Activated CD4-positive, alpha-beta T cell treated with anti-CD3 and anti-CD28 coated beads for 36 hours (primary cell): ENCODE measurements around the gene GPR158. TPM values are rescaled to one million over a fixed set of nuclear protein-coding genes. Genes with fewer than 3 reads are reported as not detected.

Experiments used
- ATAC-seq: fragments of 200-7000 bp; cut with Tn5 transposase; one replicate; pipeline ENCODE4 v1.10.0; 2021; ENCODE audit warnings: mild to moderate bottlenecking, moderate library complexity
- CTCF ChIA-PET: fragments of 350-600 bp; sonication (Branson Sonifier 250); formaldehyde crosslinking; loops from one replicate; lab custom pipeline; 2021; ENCODE audit warnings: antibody characterized with exemption; lab: Charles Lee
- POLR2A ChIA-PET: fragments of 350-600 bp; sonication (Branson Sonifier 250); formaldehyde crosslinking; loops from one replicate; lab custom pipeline; 2021; ENCODE audit warnings: antibody characterized with exemption, inconsistent platforms; lab: Charles Lee
- DNase-seq: peaks from one replicate; pipeline ENCODE4 v3.0.0-alpha.2; 2020
- H3K27ac Mint-ChIP-seq: one replicate; pipeline ENCODE4 v1.8.0; 2021; ENCODE audit warnings: mixed read lengths
- H3K27me3 Mint-ChIP-seq: one replicate; pipeline ENCODE4 v1.8.0; 2021; ENCODE audit warnings: mixed read lengths
- H3K36me3 Mint-ChIP-seq: one replicate; pipeline ENCODE4 v1.8.0; 2021; ENCODE audit warnings: low read depth, mixed read lengths
- H3K4me1 Mint-ChIP-seq: one replicate; pipeline ENCODE4 v1.8.0; 2021; ENCODE audit warnings: mixed read lengths
- H3K4me3 Mint-ChIP-seq: one replicate; pipeline ENCODE4 v1.8.0; 2021; ENCODE audit warnings: mild to moderate bottlenecking, moderate library complexity, mixed read lengths
- H3K9me3 Mint-ChIP-seq: one replicate; pipeline ENCODE4 v1.8.0; 2021; ENCODE audit warnings: low read depth, mixed read lengths
- intact Hi-C, 2 experiments: fragments of 100-400 bp; cut with DNase I in 1 of 2; cut with micrococcal nuclease in 1 of 2; formaldehyde crosslinking; loops; one replicate each; pipeline versions ENCODE4 v1.14.2 to v1.15.1; 2022 to 2024; cut with DNase I, micrococcal nuclease
- total RNA-seq, 2 experiments: library from RNA; stranded (reverse); gene quantifications; one replicate each; pipeline ENCODE4 v1.2.3, GENCODE V29; 2021

Gene GPR158
- total RNA-seq, 2 experiments from 2014 or later, result not detected

DNA sequence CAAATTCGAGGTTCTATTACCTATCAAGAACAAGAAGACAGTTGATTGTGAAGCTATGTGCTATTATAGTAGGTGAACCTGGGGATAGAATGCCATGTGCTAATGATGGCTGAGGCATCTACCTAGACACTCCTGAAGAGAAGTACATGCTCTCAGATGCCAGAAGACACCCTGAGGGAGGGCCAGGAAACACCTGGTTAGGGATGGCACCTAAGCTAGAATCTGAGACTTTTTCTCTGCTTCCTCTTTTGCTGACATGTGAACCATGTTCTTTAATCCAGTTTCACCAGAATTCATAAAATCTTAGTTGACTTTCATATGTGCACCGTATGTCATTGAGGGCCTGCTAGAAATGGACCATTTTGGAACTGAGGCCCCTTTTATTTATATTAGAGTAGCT lies 242.8 kb downstream of the GPR158 start:
- intact Hi-C loops, result no loop called here
- H3K4me3 Mint-ChIP-seq, result no peak overlapping the region
- POLR2A ChIA-PET, result no interaction called here
- CTCF ChIA-PET, result no interaction called here
- DNase-seq (no peak), ATAC-seq (no peak)
- H3K27ac Mint-ChIP-seq, result no peak overlapping the region
- H3K27me3 Mint-ChIP-seq, result no peaks in the 10 kb centered on the region
- no peaks in the 10 kb centered on the region for H3K4me1 Mint-ChIP-seq
- peaks cover 2% of the 10 kb centered on the region for H3K9me3 Mint-ChIP-seq
- H3K36me3 Mint-ChIP-seq, result no peaks in the 10 kb centered on the region

DNA sequence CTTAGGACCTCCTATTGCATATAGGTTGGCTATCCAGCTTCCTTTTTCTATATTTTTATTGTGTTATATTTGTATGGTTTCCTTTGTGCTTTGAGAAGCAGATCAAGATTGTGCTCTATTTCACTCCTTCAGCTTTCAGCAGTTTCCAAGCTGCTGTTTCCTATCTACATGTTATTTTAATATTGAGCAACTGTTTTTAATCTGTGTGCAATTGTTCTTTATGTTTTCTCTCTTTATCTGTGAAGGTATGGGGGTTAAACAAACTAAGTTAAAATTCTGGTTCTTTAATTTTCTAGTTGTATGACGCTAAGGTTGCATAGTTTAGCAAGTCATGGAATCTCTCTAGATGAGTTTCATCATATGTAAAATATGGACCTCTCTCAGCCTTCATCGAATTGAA lies 251.0 kb downstream of the GPR158 start:
- ATAC-seq (no peak), DNase-seq (no peak)
- no peaks in the 10 kb centered on the region for H3K27me3 Mint-ChIP-seq
- intact Hi-C loops, result no loop called here
- H3K4me1 Mint-ChIP-seq, result no peaks in the 10 kb centered on the region
- ChIA-PET CTCF (no interaction called here), POLR2A (no interaction called here)
- H3K4me3 Mint-ChIP-seq, result no peak overlapping the region
- peaks cover 4% of the 10 kb centered on the region for H3K9me3 Mint-ChIP-seq
- no peaks in the 10 kb centered on the region for H3K36me3 Mint-ChIP-seq
- H3K27ac Mint-ChIP-seq, result no peak overlapping the region

DNA sequence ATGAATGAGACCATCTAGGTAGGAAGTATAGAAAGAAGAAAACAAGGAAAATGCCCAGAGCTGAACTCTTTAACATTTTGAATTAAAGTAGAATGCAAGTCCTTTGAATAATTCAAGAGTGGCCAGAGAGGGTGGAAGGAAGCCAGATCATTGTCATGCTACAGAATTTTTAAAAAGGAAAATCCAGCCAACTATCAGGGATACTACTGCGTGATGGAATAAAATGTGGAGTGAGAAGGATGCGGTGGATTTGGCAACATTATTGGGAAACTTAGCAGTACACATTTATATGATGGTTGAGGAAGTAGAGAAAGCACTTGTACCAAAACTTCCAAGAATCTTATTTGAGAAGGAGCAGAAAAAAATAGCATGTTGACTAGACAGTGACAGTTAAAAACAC lies 261.6 kb downstream of the GPR158 start:
- peaks cover 2% of the 10 kb centered on the region for H3K27me3 Mint-ChIP-seq
- intact Hi-C loops, result no loop called here
- ATAC-seq (no peak), DNase-seq (no peak)
- H3K4me3 Mint-ChIP-seq, result no peak overlapping the region
- no peaks in the 10 kb centered on the region for H3K4me1 Mint-ChIP-seq
- no peaks in the 10 kb centered on the region for H3K36me3 Mint-ChIP-seq
- ChIA-PET CTCF (no interaction called here), POLR2A (no interaction called here)
- peaks cover 8% of the 10 kb centered on the region for H3K9me3 Mint-ChIP-seq
- H3K27ac Mint-ChIP-seq, result no peak overlapping the region

DNA sequence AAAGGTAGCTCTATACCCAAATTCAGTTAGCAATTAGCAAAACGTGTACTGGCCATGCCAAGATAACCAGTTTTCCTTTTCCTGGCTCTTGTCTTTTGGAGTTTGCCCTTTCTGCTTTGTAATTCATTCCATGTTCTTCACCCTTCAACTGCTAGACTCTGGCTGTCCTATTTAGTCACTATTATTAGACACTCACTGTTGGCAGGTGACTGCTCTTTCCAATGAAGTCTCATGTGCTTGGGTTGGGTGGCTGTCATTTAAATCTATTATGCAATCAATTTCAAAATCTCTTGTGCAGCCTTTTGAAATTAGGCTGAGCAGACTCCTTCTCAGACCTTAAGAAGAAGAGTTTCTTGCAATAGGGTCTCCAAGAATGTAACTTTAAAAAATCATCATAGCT lies 266.5 kb downstream of the GPR158 start:
- DNase-seq (no peak), ATAC-seq (no peak)

DNA sequence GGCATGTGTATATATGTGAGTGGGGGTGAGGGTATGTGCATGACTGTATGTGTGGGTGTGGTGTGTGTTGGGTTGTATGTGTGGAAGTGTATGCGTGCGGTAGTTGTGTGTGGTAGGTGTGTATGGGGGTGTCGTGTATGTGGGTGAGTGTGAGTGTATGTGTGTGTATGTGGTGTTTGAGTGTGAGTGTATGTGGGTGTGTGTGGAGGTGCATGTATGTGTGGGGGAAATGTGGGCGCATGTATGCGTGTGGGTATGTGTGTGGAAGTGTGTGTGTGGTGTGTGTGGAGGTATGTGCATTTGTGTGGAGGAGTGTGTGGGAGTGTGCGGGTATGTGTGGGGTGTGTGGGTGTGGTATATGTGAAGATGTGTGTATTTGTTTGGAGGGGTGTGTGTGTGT lies 269.5 kb downstream of the GPR158 start:
- CTCF ChIA-PET, result no interaction called here
- DNase-seq (no peak), ATAC-seq (no peak)
- H3K27ac Mint-ChIP-seq, result no peak overlapping the region
- H3K27me3 Mint-ChIP-seq, result no peaks in the 10 kb centered on the region
- H3K4me1 Mint-ChIP-seq, result no peaks in the 10 kb centered on the region
- H3K36me3 Mint-ChIP-seq, result no peaks in the 10 kb centered on the region
- POLR2A ChIA-PET, result no interaction called here
- H3K9me3 Mint-ChIP-seq, result peaks cover 6% of the 10 kb centered on the region
- H3K4me3 Mint-ChIP-seq, result no peak overlapping the region
- intact Hi-C loops, result no loop called here

More for the DNA sequence above, 266.5 kb downstream of the GPR158 start:
- Mint-ChIP-seq H3K4me3 (no peak overlapping the region), H3K9me3 (peaks cover 6% of the 10 kb centered on the region), H3K27ac (no peak overlapping the region), H3K27me3 (no peaks in the 10 kb centered on the region), H3K4me1 (no peaks in the 10 kb centered on the region), H3K36me3 (no peaks in the 10 kb centered on the region)
- intact Hi-C loops, result no loop called here
- POLR2A ChIA-PET, result no interaction called here
- CTCF ChIA-PET, result no interaction called here

DNA sequence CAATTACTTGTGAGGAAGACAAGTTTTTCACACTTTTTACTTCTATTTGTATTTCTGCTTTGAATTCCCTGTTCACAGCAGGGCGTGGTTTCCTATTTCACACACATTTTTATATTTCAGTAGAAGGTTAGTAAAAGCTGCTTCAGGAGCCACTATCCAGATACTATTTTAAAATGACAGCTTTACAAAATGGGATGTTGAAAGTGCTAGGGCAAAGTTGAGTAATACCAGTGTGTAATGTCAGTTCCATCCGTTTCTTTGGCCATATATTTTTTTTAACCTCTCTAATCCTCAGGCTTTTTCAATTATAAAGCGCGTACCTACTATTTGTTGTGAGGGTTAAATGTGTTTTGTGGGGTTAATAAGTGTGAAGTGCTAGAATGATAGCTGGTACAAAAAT lies 276.6 kb downstream of the GPR158 start:
- no peaks in the 10 kb centered on the region for H3K36me3 Mint-ChIP-seq

DNA sequence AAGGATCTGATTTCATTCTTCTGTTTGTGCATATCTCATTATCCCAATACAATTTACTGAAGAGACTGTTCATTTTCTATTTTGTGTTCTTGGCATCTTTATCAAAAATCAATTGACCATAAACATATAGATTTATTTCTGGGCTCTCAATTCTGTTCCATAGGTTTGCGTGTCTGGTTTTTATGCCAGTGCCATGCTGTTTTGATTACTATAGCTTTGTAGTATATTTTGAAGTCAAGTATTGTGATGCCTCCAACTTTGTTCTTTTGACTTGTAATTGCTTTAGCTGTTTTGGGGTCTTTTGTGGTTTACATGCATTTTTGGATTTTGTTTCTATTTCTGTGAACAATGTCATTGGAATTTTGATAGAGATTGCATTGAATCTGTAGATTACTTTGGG lies 278.8 kb downstream of the GPR158 start:
- no peaks in the 10 kb centered on the region for H3K4me1 Mint-ChIP-seq
- DNase-seq (no peak), ATAC-seq (no peak)
- ChIA-PET POLR2A (no interaction called here), CTCF (no interaction called here)
- H3K9me3 Mint-ChIP-seq, result peaks cover 6% of the 10 kb centered on the region
- H3K4me3 Mint-ChIP-seq, result no peak overlapping the region
- no peaks in the 10 kb centered on the region for H3K36me3 Mint-ChIP-seq
- no peak overlapping the region for H3K27ac Mint-ChIP-seq
- no peaks in the 10 kb centered on the region for H3K27me3 Mint-ChIP-seq
- intact Hi-C loops, result no loop called here

More for the DNA sequence above, 276.6 kb downstream of the GPR158 start:
- ChIA-PET CTCF (no interaction called here), POLR2A (no interaction called here)
- no peak overlapping the region for H3K4me3 Mint-ChIP-seq
- no peaks in the 10 kb centered on the region for H3K27me3 Mint-ChIP-seq
- H3K27ac Mint-ChIP-seq, result no peak overlapping the region
- no peaks in the 10 kb centered on the region for H3K4me1 Mint-ChIP-seq
- intact Hi-C loops, result no loop called here
- DNase-seq, result no peak
- peaks cover 6% of the 10 kb centered on the region for H3K9me3 Mint-ChIP-seq
- ATAC-seq, result no peak

DNA sequence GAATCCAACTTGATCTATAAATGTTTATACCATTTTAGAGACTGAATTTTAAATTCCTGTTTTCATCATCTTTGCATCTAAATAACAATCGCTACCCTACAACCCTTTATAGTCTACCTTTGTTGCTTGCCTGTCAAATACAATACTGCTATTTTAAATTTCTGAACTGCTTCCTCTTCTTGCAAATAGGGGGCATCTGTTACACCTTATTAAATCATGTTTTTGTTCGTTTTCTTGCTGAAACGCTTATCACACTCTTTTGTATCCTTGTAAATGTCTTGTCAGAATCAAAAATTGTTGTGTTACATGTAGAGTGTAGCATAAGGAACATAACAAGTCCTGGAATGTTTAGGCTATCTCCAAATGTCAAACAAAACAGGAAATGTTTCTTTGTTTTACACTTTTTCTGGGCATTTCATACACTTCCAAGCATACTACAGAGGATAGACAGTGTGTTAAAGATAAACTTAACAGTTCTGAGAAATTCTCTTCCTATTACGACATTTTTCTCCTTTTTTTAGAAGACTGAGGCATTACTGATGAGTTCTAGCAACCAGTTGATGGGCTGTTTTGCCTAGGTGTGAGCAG lies 281.3 kb downstream of the GPR158 start:
- ATAC-seq, result no peak
- Mint-ChIP-seq H3K9me3 (peaks cover 9% of the 10 kb centered on the region), H3K27me3 (no peaks in the 10 kb centered on the region), H3K27ac (no peak overlapping the region), H3K36me3 (no peaks in the 10 kb centered on the region), H3K4me1 (no peaks in the 10 kb centered on the region), H3K4me3 (no peak overlapping the region)
- intact Hi-C loops, result no loop called here
- POLR2A ChIA-PET, result no interaction called here
- CTCF ChIA-PET, result no interaction called here
- DNase-seq, result no peak

DNA sequence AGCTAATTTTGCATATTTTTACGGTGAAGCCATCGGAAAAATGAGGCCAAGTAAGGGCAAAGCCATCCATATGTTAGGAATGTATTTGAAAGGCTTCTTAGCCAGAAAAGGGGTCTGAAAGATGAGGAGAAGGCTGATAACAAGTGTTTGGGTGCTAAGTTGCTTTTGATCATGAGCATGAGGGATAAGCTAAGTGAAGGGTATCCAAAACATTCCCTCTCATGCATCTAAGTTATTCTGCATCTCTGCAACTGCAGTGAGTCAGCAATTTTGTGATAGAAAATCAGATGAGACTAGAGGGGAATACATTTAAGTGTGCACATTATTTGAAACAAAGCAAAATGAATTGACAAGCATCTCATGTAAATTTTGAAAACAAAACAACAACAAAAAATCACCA lies 282.8 kb downstream of the GPR158 start:
- ChIA-PET POLR2A (no interaction called here), CTCF (no interaction called here)
- H3K9me3 Mint-ChIP-seq, result peaks cover 9% of the 10 kb centered on the region
- no peaks in the 10 kb centered on the region for H3K36me3 Mint-ChIP-seq
- H3K27me3 Mint-ChIP-seq, result no peaks in the 10 kb centered on the region
- H3K4me3 Mint-ChIP-seq, result no peak overlapping the region
- no peaks in the 10 kb centered on the region for H3K4me1 Mint-ChIP-seq
- no peak overlapping the region for H3K27ac Mint-ChIP-seq
- ATAC-seq, result no peak
- intact Hi-C loops, result no loop called here
- DNase-seq, result no peak

DNA sequence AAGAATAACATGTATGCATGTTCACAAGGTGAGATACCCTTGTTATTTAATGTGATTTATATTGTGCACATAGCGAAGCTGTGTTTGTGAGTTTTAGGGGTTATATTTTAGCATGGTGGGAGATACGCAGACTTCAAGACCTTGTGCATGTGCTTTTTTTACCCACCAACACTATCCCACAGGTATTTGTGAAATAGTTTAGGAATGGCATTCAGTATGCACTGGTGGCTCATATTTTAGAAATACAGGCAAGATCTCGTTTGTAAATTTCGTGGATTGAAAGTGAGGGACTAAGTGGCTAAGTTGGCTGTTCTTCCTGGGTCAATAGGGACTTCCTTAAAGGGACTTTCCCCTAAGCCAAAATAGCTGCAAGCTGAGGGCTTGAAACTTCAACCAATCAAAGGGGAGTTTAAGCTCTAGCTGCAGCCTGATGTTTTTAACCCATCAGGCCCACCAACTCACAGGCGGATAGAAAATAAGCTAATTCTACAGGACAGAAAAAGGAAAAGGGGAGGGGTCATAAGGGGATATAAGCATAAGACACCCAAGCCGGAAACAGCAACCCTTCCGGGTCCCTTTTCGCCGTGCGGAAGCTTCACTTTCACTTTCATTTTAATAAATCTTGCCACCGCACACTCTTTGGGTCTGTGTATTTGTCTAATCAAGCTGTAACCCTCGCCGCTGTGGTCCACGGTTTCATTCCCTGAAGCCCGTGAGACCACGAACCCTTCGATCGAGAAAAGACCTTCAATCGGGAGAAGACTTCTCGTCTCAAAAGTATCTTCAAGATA lies 291.0 kb downstream of the GPR158 start:
- Mint-ChIP-seq H3K27ac (no peak overlapping the region), H3K4me1 (no peaks in the 10 kb centered on the region), H3K36me3 (no peaks in the 10 kb centered on the region), H3K27me3 (no peaks in the 10 kb centered on the region), H3K9me3 (peaks cover 4% of the 10 kb centered on the region), H3K4me3 (no peak overlapping the region)
- no peak for DNase-seq
- ChIA-PET POLR2A (no interaction called here), CTCF (no interaction called here)
- ATAC-seq, result no peak
- intact Hi-C loops, result no loop called here

DNA sequence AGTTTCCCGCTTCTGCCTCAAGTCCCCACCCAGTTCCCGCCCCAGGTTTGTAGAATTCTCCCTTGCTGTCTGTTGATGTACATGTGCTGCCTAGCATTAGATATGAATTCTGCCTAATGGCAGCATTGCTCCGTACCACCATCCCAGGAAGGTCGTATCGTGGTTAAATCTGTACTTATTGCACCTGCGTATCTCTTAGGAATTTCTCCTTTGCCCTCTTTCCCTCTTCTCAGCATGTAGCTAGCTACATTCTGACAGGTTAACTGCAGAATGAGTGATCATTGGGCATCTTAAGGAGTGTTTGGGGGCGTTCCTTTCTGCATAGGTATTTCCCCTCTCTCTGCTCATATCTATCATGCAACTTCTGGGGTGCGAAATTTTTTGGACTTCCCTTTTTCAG lies 293.1 kb downstream of the GPR158 start:
- intact Hi-C loops, result no loop called here
- Mint-ChIP-seq H3K4me3 (no peak overlapping the region), H3K36me3 (no peaks in the 10 kb centered on the region), H3K27ac (no peak overlapping the region), H3K9me3 (peaks cover 2% of the 10 kb centered on the region), H3K4me1 (no peaks in the 10 kb centered on the region), H3K27me3 (no peaks in the 10 kb centered on the region)
- CTCF ChIA-PET, result no interaction called here
- DNase-seq, result no peak
- ATAC-seq, result no peak
- POLR2A ChIA-PET, result no interaction called here

DNA sequence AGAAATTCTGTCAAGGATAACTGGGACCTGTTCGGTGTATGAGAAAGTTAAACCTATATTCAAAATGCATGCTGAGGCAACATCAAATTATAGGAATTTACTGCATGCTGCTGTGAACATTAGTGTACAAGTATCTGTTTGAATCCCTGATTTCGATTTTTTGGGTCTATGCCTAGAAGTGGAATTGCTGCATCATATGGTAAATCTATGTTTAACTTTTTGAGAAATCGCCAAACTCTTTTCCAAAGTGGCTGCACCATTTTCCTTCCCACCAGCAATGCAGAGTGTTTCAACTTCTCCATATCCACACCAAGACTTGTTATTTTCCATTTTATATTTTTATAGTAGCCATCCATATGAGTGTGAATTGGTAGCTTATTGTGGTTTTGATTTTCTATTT lies 306.7 kb downstream of the GPR158 start:
- intact Hi-C loops, result no loop called here
- ATAC-seq (no peak), DNase-seq (no peak)
- ChIA-PET POLR2A (no interaction called here), CTCF (no interaction called here)
- Mint-ChIP-seq H3K27ac (no peak overlapping the region), H3K4me1 (no peaks in the 10 kb centered on the region), H3K27me3 (peaks cover 2% of the 10 kb centered on the region), H3K36me3 (no peaks in the 10 kb centered on the region), H3K9me3 (peaks cover 21% of the 10 kb centered on the region), H3K4me3 (no peak overlapping the region)
